T-helper 17 cell (primary cell): ENCODE data around the gene C20orf144. TPM values are rescaled to one million over a fixed set of nuclear protein-coding genes. Genes with fewer than 3 reads are reported as not detected.
"Not testable (repeated sequence)": the region's sequence is repeated elsewhere in the genome, so short reads cannot be mapped to it uniquely, and the experiment has no call there.

ENCODE experiments used
- ATAC-seq: fragments of 150-1000 bp; cut with Tn5 transposase; 2 replicates; pipeline ENCODE4 v1.10.0; 2021; ENCODE audit warnings: mild to moderate bottlenecking, moderate library complexity
- DNase-seq, 3 donors: peaks; one replicate each; pipeline versions ENCODE4 v3.0.0 to v3.0.0-alpha.2; 2020 to 2021
- H3K9me3 ChIP-seq: one replicate; pipeline ENCODE4 v1.7.0; 2013; ENCODE audit warnings: low read length, mild to moderate bottlenecking; ENCODE audit not compliant: control insufficient read depth, poor library complexity, severe bottlenecking
- H3K27ac Mint-ChIP-seq: one replicate; pipeline ENCODE4 v1.8.0; 2022; ENCODE audit warnings: mild to moderate bottlenecking, moderate library complexity, mixed read lengths
- H3K27me3 Mint-ChIP-seq: one replicate; pipeline ENCODE4 v1.8.0; 2022; ENCODE audit warnings: mixed read lengths
- H3K36me3 Mint-ChIP-seq: one replicate; pipeline ENCODE4 v1.8.0; 2022; ENCODE audit warnings: low read depth, mixed read lengths
- H3K4me1 Mint-ChIP-seq: one replicate; pipeline ENCODE4 v1.8.0; 2022; ENCODE audit warnings: mild to moderate bottlenecking, mixed read lengths
- H3K4me3 Mint-ChIP-seq: one replicate; pipeline ENCODE4 v1.8.0; 2022; ENCODE audit warnings: mild to moderate bottlenecking, moderate library complexity, mixed read lengths
- total RNA-seq, 4 donors: library from RNA in 2 of 4; stranded (reverse) in 2 of 4; gene quantifications; one replicate each; pipeline ENCODE4 v1.2.3 and lab custom pipeline; 2022 to 2026

Gene C20orf144
- total RNA-seq, 2 donors from 2014 or later: 0.13 to 0.45 TPM

GRCh38 chr20:33644313-33645071 is 17.6 kb upstream of the C20orf144 start:
- Mint-ChIP-seq H3K4me3 (no peak overlapping the region), H3K27me3 (no peaks in the 10 kb centered on the region), H3K4me1 (peaks cover 6% of the 10 kb centered on the region), H3K27ac (no peak overlapping the region), H3K36me3 (peaks cover 7% of the 10 kb centered on the region)
- no peaks in the 10 kb centered on the region for H3K9me3 ChIP-seq
- ATAC-seq (no peak), DNase-seq (no peak)

- H3K4me1 Mint-ChIP-seq: peaks cover 6% of the 10 kb centered on the region
- DNase-seq (no peak), ATAC-seq (no peak)
- peaks cover 7% of the 10 kb centered on the region for H3K36me3 Mint-ChIP-seq
- no peaks in the 10 kb centered on the region for H3K9me3 ChIP-seq
- no peak overlapping the region for H3K4me3 Mint-ChIP-seq
- no peak overlapping the region for H3K27ac Mint-ChIP-seq
- H3K27me3 Mint-ChIP-seq: no peaks in the 10 kb centered on the region
These were observed 17.1 kb upstream of the C20orf144 start for GRCh38 chr20:33645072-33645358.

- Mint-ChIP-seq H3K27me3 (no peaks in the 10 kb centered on the region), H3K27ac (no peak overlapping the region), H3K36me3 (peaks cover 7% of the 10 kb centered on the region), H3K4me1 (peaks cover 6% of the 10 kb centered on the region), H3K4me3 (no peak overlapping the region)
- ATAC-seq (no peak), DNase-seq (no peak)
- H3K9me3 ChIP-seq: no peaks in the 10 kb centered on the region
These were observed 16.7 kb upstream of the C20orf144 start for GRCh38 chr20:33645396-33645795.

GRCh38 chr20:33646191-33646590 is 15.9 kb upstream of the C20orf144 start:
- H3K9me3 ChIP-seq: no peaks in the 10 kb centered on the region
- Mint-ChIP-seq H3K27me3 (no peaks in the 10 kb centered on the region), H3K4me1 (peaks cover 6% of the 10 kb centered on the region), H3K4me3 (no peak overlapping the region), H3K36me3 (peaks cover 7% of the 10 kb centered on the region), H3K27ac (no peak overlapping the region)
- DNase-seq (no peak), ATAC-seq (no peak)

GRCh38 chr20:33646959-33647602 is 15.0 kb upstream of the C20orf144 start:
- H3K36me3 Mint-ChIP-seq, H3K4me3 Mint-ChIP-seq, H3K27me3 Mint-ChIP-seq, H3K4me1 Mint-ChIP-seq, DNase-seq, H3K9me3 ChIP-seq, H3K27ac Mint-ChIP-seq, ATAC-seq: not testable (repeated sequence)

GRCh38 chr20:33647603-33648395 is 14.3 kb upstream of the C20orf144 start:
- Mint-ChIP-seq H3K4me3 (no peak overlapping the region), H3K36me3 (peaks cover 4% of the 10 kb centered on the region), H3K27me3 (no peaks in the 10 kb centered on the region), H3K4me1 (peaks cover 10% of the 10 kb centered on the region), H3K27ac (no peak overlapping the region)
- H3K9me3 ChIP-seq: no peaks in the 10 kb centered on the region
- ATAC-seq (no peak), DNase-seq (no peak)

- Mint-ChIP-seq H3K36me3 (peaks cover 4% of the 10 kb centered on the region), H3K27ac (no peak overlapping the region), H3K4me1 (peaks cover 12% of the 10 kb centered on the region), H3K27me3 (no peaks in the 10 kb centered on the region), H3K4me3 (no peak overlapping the region)
- H3K9me3 ChIP-seq: no peaks in the 10 kb centered on the region
- ATAC-seq: no peak
- DNase-seq: no peak
These were observed 13.6 kb upstream of the C20orf144 start for GRCh38 chr20:33648396-33649004.

- peaks cover 4% of the 10 kb centered on the region for H3K36me3 Mint-ChIP-seq
These were observed 12.9 kb upstream of the C20orf144 start for GRCh38 chr20:33649201-33649681.

GRCh38 chr20:33650111-33650752 is 11.9 kb upstream of the C20orf144 start:
- Mint-ChIP-seq H3K36me3 (peaks cover 4% of the 10 kb centered on the region), H3K4me1 (peaks cover 13% of the 10 kb centered on the region), H3K27ac (no peak overlapping the region)

More at GRCh38 chr20:33649201-33649681, 12.9 kb upstream of the C20orf144 start:
- Mint-ChIP-seq H3K4me3 (no peak overlapping the region), H3K27me3 (no peaks in the 10 kb centered on the region), H3K27ac (no peak overlapping the region), H3K4me1 (peaks cover 13% of the 10 kb centered on the region)
- H3K9me3 ChIP-seq: no peaks in the 10 kb centered on the region
- DNase-seq (no peak), ATAC-seq (no peak)

GRCh38 chr20:33650753-33651561 is 11.2 kb upstream of the C20orf144 start:
- Mint-ChIP-seq H3K4me1 (peaks cover 13% of the 10 kb centered on the region), H3K4me3 (no peak overlapping the region), H3K27ac (no peak overlapping the region), H3K27me3 (no peaks in the 10 kb centered on the region), H3K36me3 (no peaks in the 10 kb centered on the region)
- DNase-seq (no peak), ATAC-seq (no peak)
- H3K9me3 ChIP-seq: no peaks in the 10 kb centered on the region

More at GRCh38 chr20:33650111-33650752, 11.9 kb upstream of the C20orf144 start:
- no peak for ATAC-seq
- DNase-seq: no peak
- Mint-ChIP-seq H3K4me3 (no peak overlapping the region), H3K27me3 (no peaks in the 10 kb centered on the region)
- H3K9me3 ChIP-seq: no peaks in the 10 kb centered on the region

- no peaks in the 10 kb centered on the region for H3K27me3 Mint-ChIP-seq
- no peak for ATAC-seq
- H3K4me1 Mint-ChIP-seq: peaks cover 13% of the 10 kb centered on the region
- H3K9me3 ChIP-seq: no peaks in the 10 kb centered on the region
- no peak for DNase-seq
- H3K27ac Mint-ChIP-seq: no peak overlapping the region
- H3K36me3 Mint-ChIP-seq: no peaks in the 10 kb centered on the region
- H3K4me3 Mint-ChIP-seq: no peak overlapping the region
These were observed 10.5 kb upstream of the C20orf144 start for GRCh38 chr20:33651562-33652048.
